A673 (cell line): ENCODE data around the gene TNS3. TPM values are rescaled to one million over a fixed set of nuclear protein-coding genes. Genes with fewer than 3 reads are reported as not detected.

Source experiments
- BruUV-seq: library from RNA; stranded (reverse); fragments of 400-500 nt; replicated peaks from 2 replicates; lab custom pipeline; 2021; lab: Mats Ljungman, UMichigan
- CTCF ChIA-PET: fragments of 300-600 bp; sonication (Branson Sonifier 250); formaldehyde crosslinking; loops from one replicate; lab custom pipeline; 2022; ENCODE audit warnings: antibody characterized with exemption; lab: Charles Lee
- POLR2A ChIA-PET: fragments of 300-600 bp; sonication (Branson Sonifier 250); formaldehyde crosslinking; loops from one replicate; lab custom pipeline; 2022; ENCODE audit warnings: antibody characterized with exemption; ENCODE audit not compliant: low non-redundant PET; lab: Charles Lee
- DNase-seq: peaks from one replicate; pipeline ENCODE4 v3.0.0-alpha.2; 2015; ENCODE audit warnings: low spot score
- H3K27ac ChIP-seq: fragments of 200-600 bp; sonication (generic); 2 replicates; pipeline ENCODE4 v1.5.1; 2016; ENCODE audit warnings: mixed run types, low read depth, mild to moderate bottlenecking, mixed read lengths, antibody characterized with exemption, low read length; ENCODE audit not compliant: poor library complexity, severe bottlenecking
- H3K27me3 ChIP-seq: fragments of 200-600 bp; sonication (generic); replicated peaks from 2 replicates; pipeline ENCODE4 v1.6.1; 2017; ENCODE audit warnings: mixed run types, low read depth, mild to moderate bottlenecking, mixed read lengths, antibody characterized with exemption, low read length; ENCODE audit not compliant: insufficient read depth, poor library complexity
- H3K36me3 ChIP-seq: fragments of 200-600 bp; sonication (generic); 2 replicates; pipeline ENCODE4 v1.6.1; 2016; ENCODE audit warnings: mixed run types, mild to moderate bottlenecking, mixed read lengths, antibody characterized with exemption, low read length; ENCODE audit not compliant: insufficient read depth, poor library complexity, severe bottlenecking
- H3K4me1 ChIP-seq: fragments of 200-600 bp; sonication (generic); 2 replicates; pipeline ENCODE4 v1.6.1; 2017; ENCODE audit warnings: mixed run types, mild to moderate bottlenecking, mixed read lengths, antibody characterized with exemption, low read length; ENCODE audit not compliant: insufficient read depth, poor library complexity, severe bottlenecking
- H3K4me3 ChIP-seq: fragments of 200-600 bp; sonication (generic); 2 replicates; pipeline ENCODE4 v1.5.1; 2016; ENCODE audit warnings: low read depth, mixed run types, mild to moderate bottlenecking, mixed read lengths, low read length; ENCODE audit not compliant: poor library complexity, severe bottlenecking
- H3K9me3 ChIP-seq: fragments of 200-600 bp; sonication (generic); 2 replicates; pipeline ENCODE4 v1.6.1; 2016; ENCODE audit warnings: mixed run types, low read depth, mild to moderate bottlenecking, mixed read lengths, antibody characterized with exemption, low read length; ENCODE audit not compliant: poor library complexity, severe bottlenecking
- EZH2 ChIP-seq: fragments of 200-600 bp; sonication (generic); IDR thresholded peaks from 2 replicates; pipeline ENCODE4 v1.6.1; 2017; ENCODE audit warnings: borderline replicate concordance, low read depth, mild to moderate bottlenecking, mixed read lengths, antibody characterized with exemption, low read length; ENCODE audit not compliant: poor library complexity, severe bottlenecking
- intact Hi-C: fragments of 100-400 bp; cut with micrococcal nuclease; formaldehyde crosslinking; loops from one replicate; pipeline ENCODE4 v1.10.0; 2022; ENCODE audit not compliant: unreplicated experiment
- total RNA-seq: library from RNA; stranded (reverse); gene quantifications from 2 replicates; pipeline ENCODE4 v1.2.3, GENCODE V29; 2021
- TF ChIP-seq, protein P1 (sequence below): fragments of 300-800, 200-600 bp; sonication (generic); conservative IDR thresholded peaks from 2 replicates; pipeline ENCODE4 v1.5.1; 2017; ENCODE audit warnings: low read depth, mild to moderate bottlenecking, antibody characterized with exemption, low read length, moderate library complexity, mixed read lengths

TNS3 gene
- total RNA-seq, 1 experiment from 2014 or later = not detected

DNA sequence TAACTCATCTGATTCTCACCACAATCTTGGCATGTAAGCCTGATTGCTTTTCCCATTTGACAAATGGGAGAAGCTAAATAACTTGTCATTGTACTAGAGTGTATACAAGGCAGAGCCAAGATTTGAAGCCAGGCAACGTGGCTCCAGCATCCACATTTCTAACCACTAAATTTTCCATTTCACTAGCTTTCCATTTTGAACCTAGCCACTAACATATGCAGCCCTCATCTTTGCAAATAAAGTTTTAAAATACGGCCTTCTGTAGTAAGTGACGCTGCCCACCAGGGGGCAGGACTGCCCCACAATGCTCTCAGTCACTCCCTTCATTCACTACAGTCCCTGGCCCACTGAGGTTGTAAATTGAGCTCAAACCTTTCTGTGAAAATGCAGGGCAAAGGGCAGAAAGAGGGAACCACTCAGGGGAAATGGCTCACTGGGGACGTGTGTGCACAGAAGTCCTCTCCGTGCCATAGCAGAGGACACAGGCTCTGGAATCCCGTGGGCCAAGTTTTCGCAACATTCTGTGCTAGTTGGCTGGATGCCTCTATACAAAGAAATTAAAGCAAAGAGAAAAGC, 315.7 kb downstream of the TNS3 start:
- Histone ChIP-seq H3K27me3 (no peaks in the 10 kb centered on the region), H3K9me3 (no peaks in the 10 kb centered on the region), H3K4me3 (no peak overlapping the region), H3K27ac (no peak overlapping the region), H3K4me1 (no peaks in the 10 kb centered on the region), H3K36me3 (no peaks in the 10 kb centered on the region)
- ChIA-PET CTCF (interaction anchor here (0.5 to 2.0 kb wide), 7 partner anchors 22 to 826 kb away, joined by 3 to 15 read pairs (median 4); no protein-coding TSS in a partner anchor), POLR2A (no interaction called here)
- DNase-seq = peak; percentile 60
- TF ChIP-seq EZH2 = no peak
- TF ChIP-seq, protein P1, sequence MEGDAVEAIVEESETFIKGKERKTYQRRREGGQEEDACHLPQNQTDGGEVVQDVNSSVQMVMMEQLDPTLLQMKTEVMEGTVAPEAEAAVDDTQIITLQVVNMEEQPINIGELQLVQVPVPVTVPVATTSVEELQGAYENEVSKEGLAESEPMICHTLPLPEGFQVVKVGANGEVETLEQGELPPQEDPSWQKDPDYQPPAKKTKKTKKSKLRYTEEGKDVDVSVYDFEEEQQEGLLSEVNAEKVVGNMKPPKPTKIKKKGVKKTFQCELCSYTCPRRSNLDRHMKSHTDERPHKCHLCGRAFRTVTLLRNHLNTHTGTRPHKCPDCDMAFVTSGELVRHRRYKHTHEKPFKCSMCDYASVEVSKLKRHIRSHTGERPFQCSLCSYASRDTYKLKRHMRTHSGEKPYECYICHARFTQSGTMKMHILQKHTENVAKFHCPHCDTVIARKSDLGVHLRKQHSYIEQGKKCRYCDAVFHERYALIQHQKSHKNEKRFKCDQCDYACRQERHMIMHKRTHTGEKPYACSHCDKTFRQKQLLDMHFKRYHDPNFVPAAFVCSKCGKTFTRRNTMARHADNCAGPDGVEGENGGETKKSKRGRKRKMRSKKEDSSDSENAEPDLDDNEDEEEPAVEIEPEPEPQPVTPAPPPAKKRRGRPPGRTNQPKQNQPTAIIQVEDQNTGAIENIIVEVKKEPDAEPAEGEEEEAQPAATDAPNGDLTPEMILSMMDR = peak; percentile 86
- intact Hi-C loops = loop anchor here (2.0 kb wide), 1 partner anchor 553 kb away; no protein-coding TSS in a partner anchor
- BruUV-seq = no TSS peak

DNA sequence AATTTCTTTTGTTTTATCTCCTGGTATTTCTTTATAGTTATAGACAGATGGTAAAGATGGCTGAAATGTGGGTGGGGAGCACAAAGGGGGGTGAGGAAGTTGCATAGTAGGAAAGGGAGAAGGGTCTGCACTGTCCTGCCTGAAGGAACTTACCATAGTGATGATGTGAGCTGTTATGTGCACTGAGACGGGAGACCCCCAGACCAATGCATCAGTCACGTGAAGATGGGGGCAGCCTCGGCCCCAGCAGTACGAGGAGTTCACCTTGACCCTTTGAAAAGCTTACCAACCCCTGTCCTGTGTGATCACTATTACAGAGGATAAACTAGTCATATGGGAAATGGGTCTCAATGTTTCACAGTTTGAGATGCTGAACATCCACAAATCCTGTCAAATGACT, 316.3 kb downstream of the TNS3 start:
- ChIA-PET CTCF (interaction anchor here (0.5 to 2.0 kb wide), 5 partner anchors 111 to 827 kb away, joined by 3 to 13 read pairs (median 4); no protein-coding TSS in a partner anchor), POLR2A (no interaction called here)
- no peak for DNase-seq
- no peaks in the 10 kb centered on the region for H3K9me3 ChIP-seq
- intact Hi-C loops = loop anchor here (2.0 kb wide), 1 partner anchor 553 kb away; no protein-coding TSS in a partner anchor
- H3K4me3 ChIP-seq = no peak overlapping the region
- H3K4me1 ChIP-seq = no peaks in the 10 kb centered on the region
- no TSS peak for BruUV-seq
- H3K36me3 ChIP-seq = no peaks in the 10 kb centered on the region
- no peak for TF ChIP-seq EZH2
- TF ChIP-seq, protein P1 = no peak
- H3K27me3 ChIP-seq = no peaks in the 10 kb centered on the region
- H3K27ac ChIP-seq = no peak overlapping the region

DNA sequence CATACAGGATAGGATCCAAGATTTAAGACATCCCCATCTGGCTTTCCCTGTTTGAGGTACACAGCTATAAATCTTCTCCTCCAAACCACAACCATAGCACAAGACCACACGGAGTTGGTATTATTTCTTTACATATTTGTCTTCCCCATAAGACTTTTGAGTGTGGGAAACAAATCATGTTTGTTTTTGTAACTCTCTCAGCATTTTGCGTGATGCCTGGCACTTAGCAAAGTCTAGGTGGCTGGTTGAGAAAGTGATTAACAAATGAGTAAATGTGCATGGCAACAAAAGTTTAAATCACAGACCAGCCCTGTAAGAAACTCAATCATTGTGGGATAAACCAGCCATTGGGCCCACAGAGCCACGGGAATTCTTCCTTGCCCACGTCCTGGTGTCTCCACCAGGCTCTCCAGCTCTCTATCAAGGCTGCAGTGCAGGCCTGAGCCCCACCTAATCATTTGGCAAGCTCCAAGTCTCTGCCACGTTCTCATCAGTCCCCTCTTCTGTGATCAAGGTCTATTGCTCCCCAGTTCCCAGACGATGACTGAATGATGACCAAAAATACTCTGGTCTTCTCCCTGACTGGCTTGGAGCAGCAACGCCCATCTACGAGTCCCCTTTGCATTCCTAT, 317.8 kb downstream of the TNS3 start:
- no peak for DNase-seq
- intact Hi-C loops = no loop called here
- Histone ChIP-seq H3K9me3 (no peaks in the 10 kb centered on the region), H3K36me3 (no peaks in the 10 kb centered on the region), H3K27ac (no peak overlapping the region), H3K4me1 (no peaks in the 10 kb centered on the region), H3K27me3 (no peaks in the 10 kb centered on the region), H3K4me3 (no peak overlapping the region)
- TF ChIP-seq, protein P1 = no peak
- no peak for TF ChIP-seq EZH2
- POLR2A ChIA-PET = no interaction called here
- no TSS peak for BruUV-seq
- CTCF ChIA-PET = no interaction called here
